IPS-NIHi11 (cell line): ENCODE data around the gene ADSS1.

Experiments
- DNase-seq: peaks from one replicate; pipeline ENCODE4 v3.0.0; 2012; ENCODE audit warnings: mixed read lengths, low spot score

ADSS1 gene

DNA sequence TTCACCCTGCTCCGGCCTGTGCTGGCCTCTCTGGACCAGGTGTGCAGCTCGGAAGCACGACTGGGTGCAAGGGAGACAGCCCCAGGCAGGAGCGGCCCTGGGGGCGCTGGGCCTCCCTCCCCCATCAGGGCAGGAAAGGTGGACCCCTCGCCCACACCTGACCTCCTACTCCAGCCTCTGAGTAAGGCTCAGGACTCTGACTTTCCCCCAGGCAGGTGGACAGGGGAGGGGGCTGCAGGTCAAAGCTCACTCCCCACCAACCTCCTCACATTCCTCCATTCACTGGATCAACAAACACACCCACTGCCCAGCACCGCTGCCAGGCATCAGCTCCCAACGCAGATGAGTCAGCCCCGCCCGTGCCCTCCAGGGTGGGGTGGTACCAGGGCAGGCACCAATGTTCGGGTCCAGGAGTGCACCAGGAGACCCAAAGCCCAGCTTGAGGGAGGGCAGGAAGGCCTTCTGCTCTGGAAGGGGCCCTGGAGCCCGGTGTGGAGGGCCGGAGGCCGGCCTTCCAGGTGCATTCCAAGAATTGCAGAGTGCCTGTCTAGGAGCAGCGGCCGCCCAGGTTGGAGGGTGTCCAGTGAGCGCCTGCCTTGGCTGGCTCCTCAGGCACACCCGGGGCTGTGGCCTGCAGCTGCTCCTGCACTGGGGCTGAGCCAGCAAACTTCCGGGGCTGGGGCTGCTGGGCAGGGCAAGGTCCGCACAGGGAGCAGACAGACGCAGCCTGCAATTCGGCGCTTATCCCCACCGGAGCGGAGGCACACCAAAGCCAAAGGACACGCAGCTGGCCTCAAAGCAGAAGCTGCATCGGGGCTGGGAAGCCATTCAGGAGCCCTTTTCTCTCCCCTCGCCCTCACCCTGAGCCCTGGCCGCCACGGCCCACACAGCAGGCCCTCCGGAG, 36.2 kb upstream of the ADSS1 start:
- peak; percentile 78 for DNase-seq

DNA sequence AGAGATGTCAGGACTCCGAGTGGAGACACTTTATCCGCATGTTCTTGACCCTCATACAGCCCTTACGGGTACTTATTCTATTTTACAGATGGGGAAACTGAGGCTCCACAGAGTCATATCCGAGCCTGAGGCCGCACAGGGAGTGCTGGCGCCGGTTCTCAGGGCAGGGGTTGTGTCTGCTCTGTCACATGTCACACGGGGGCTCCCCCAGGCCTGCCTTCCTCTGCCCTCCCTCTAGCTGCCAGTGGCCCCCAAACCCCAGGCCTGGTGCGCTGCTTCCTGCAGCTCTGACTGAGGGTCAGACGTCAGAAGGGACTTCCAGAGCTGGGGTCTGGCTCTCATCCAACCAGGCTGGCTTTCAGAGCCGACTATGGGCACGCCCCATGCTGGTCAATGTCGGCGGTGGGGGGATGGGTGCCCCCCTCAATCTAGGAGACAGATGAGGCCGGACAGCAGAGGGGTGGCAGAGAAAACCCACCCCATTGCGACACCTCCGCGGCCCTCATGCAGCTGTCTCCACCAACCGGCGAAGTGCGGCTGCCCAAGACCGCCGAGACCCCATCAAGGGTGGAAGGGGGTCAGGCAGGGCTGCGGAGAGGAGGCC, 35.4 kb upstream of the ADSS1 start:
- no peak for DNase-seq

- peak; percentile 90 for DNase-seq
Measured at GRCh38 chr14:104689109-104689880, 34.7 kb upstream of the ADSS1 start, which contains the start of gene INF2. Gene INF2, plus strand, starts transcription at chr14:104689618. Its CDS starts 11,748 bp downstream, at chr14:104701366.

- DNase-seq: peak; percentile 65
Measured at GRCh38 chr14:104689881-104690711, 33.9 kb upstream of the ADSS1 start.

DNA sequence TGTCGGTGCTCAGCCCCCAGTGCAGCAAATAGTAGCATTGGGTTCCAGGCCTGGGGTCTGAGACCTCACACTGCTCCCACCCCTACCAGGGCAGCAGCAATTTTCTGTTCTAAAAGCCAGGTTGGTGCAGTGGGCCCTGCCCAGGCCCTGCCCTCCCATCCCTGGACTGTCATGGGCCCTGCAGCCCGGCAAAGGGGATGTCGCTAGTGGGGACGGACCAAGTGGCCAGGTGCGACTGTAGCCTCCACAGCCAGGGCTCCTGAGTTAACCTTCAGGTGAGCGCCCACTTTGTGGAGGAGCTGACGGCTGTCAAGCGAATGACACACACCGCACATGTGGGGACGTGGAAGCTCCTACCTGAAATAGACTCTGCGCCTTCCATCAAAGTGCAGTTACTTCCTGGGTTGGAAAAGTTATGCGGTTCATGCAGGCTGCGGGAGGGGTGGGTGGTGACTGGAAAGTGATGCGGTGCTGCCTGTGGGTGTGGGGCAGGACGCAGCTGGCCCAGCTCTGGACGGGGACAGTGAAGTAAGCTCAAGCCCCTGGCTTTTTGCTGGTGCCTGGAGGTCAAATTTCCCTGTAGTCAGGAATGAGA, 33.1 kb upstream of the ADSS1 start:
- no peak for DNase-seq

GRCh38 chr14:104691546-104692260, 32.3 kb upstream of the ADSS1 start:
- DNase-seq: no peak

DNA sequence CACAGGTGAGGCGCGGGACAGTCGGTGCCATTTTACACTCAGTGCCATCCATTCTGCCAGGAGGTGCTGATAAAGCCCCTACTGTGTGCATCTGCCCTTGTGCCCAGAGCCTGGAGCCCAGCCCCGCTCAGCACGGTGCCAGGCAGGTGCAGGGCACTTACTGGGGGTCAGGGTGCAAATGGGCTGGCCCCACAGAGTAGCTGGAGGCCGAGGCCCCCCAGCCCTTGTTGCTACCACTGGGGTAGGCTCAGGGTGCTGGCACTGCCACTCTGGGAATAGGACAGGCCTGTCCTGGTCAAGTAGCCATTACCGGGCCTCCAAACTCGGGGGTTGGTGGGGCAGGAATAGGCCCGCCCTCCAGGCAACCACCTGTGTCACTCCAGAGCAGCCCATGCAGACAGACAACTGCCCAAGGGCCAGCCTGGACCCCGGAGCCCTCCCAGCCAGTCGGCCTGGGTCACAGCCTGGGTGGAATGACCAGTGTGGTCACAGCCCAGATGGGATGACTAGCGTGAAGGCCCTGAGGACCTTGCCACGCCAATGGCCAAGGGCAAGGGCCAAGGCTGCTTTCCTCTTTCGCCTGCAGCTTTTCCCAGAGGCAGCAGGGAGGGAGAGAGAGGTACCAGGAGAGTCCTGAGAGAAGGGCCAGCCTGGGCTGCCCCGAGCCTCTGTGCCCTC, 31.6 kb upstream of the ADSS1 start:
- DNase-seq: no peak

DNA sequence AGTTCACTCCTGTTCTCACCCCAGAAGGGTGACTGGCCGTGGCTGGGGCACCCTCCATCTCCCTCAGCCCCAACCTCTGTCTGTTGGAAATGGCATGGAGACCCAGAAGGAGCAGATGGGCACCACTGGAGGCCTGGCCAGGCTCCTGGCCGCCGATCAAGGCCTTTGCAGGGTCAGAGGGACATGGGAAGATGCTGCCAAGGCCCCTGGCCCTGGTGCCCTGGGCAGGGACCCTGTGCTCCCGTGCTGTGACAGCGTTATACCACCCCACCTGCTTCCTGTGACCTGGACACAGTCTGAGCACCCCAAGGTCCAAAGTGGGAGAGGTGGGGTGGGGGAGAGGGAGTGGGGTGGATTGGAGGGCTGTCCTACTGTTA, 31.1 kb upstream of the ADSS1 start:
- DNase-seq: no peak

DNA sequence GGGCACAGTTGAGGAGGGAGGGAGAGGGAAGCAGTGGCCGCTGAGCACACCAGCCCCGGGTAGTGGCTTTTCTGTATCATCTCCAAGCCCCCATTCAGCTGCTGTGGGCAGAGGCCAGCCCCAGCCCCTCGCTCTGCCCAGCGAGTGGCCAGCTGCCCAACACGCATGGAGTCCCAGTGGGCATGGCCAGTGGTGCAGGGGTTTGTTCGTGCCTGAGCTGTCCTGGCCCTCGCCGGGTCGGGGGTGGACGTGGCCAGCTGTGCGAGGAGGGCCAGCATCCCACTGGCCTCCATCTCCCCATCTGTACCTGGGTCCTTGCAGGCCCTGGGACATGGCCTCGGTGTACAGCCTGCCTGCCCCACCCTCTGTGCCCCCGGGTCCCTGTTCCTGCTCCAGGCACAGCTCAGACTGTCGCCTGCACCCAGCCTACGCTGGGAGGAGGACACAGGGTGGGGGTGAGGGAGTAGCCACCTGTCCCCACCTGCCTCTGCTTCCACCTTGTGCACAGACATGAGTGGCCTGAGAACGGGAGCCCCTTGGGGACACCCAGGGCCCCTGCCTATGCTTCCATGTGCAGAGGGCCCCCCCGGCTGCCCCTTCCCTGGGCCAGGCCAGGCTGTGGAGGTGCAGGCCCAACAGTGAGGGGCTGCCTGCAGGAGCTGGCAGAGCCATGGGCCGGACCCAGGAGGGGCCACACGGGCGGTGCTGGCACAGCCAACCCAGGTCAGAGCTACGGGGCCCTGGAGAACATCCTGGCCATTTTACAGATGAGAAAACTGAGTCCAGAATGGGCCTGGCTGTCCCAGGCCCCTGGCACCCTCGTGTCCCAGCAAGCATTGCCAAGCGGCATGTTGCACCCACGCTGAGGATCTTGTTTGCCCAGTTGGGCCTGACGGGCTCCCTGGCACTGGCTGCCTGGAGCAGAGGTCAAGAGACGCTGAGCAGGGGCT, 30.3 kb upstream of the ADSS1 start:
- no peak for DNase-seq

GRCh38 chr14:104694475-104694950, 29.5 kb upstream of the ADSS1 start:
- DNase-seq: no peak

DNA sequence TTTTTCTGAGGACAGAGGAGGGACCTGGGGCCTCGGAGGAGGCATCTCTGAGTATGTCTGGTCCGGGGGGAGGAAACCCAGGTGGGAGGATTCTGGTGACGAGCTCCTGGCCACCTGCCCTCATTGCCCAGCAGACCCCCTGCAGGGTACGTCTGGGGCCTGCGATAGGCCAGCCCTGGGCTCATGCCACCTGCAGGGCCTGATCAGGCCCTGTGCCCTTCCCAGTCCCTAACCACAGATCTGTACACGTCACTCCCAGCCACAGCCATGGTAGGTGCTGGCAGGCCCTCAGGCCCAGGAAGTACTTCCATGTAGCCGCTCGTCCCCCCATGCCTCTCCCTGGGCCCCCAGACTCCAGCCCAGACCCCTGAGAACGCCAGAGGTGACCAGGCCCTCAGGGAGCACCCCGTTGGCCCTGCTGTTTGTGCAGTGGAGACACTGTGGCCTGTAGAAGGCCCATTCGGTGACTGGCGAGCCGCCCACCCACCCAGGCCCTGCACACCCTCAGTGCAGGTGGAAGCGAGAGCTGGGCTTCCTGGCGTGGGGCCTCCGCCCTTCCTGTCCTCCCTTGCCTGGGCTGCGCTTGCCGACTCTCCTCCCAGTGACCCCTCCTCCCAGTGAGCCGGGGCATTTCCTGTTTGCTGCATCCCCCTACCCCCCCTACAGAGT, 28.9 kb upstream of the ADSS1 start:
- DNase-seq: peak; percentile 51

GRCh38 chr14:104695660-104696000, 28.4 kb upstream of the ADSS1 start:
- DNase-seq: no peak

DNA sequence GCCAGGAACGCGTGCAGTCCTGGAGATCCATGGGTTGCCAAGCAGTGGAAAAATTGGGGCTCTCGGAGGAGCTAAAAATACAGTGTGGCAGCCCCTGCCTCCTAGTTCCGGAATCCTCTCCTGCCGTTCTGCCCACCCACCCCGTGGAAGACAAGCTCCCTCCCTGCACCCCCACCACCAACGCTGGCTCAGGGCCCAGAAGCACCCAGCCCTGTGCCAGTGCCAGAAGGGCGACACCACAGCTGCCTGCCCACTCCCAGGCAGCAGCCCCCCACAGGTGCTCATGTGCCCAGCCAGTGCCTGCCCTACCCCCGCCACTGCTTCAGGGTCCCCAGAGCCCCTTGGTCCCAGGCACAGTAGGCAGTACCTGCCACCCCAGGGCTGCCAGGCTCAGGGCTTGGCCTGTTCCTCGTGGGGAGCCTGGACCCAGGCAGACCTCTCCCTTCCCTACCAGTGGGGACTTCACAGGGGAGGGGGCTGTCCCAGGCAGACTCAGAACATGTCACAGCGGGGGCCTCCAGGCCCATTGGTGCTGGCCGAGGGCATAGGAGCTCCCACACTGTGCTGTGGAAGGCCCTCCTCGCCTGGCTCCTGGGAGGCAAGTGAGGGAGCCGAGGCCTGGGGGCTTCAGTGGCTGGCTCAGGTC, 27.2 kb upstream of the ADSS1 start:
- DNase-seq: no peak

- DNase-seq: no peak
Measured at GRCh38 chr14:104697317-104697703, 26.7 kb upstream of the ADSS1 start.

DNA sequence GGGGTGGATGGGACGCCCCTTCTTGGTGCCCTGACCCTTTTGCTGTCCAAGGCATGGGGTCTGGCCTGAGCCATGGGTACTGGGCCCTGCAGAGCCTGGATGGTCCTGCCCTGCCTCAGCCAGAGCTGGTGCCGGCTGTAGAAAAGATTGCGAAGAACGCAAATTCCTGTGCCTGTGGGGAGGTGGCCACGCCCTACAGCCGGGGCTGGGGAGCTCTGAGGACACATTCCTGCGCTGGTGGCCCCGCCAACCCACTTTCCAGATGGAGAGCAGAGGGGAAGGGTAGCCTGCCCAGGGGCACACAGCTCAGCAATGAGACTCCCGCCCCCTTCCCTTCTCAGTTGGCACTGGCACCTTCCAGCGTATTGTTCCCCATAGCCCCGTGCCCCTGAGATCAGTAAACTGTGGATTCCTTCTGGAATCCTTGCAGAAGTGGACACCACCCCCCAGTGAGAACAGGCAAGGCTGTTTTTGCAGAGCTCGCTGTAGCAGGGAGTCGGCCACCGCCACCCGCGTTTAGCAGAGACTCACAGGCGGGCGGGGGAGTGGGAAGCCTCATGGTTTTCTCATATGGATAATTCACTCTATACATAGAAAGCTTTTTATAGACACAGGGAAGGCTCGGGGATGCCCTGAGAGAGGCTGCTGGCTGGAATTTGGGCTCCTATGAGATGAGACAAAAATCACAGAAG, 26.0 kb upstream of the ADSS1 start:
- DNase-seq: no peak

GRCh38 chr14:104698688-104699425, 25.2 kb upstream of the ADSS1 start:
- no peak for DNase-seq

DNA sequence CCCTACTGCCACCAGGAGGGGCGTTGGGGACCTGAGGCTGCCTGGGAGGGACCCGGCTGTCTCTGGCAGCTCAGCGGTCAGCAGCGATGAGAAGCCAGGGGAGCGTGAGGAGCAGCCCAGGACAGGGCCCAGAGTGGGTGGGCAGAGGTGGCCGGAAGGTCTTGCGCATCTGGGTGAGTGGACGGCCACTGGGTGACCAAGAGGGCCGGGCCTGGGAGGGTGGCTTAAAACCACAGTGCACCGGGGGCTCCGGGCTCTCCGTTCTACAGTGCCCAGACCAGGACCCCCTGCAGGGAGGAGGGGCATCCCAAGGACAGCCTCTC, 24.6 kb upstream of the ADSS1 start:
- DNase-seq: no peak
